SU-DHL-6 (cell line): ENCODE measurements around the gene MITF.

Experiments used
- H2AFZ ChIP-seq: fragments of 200-600 bp; sonication (generic); 2 replicates; pipeline ENCODE4 v1.6.1; 2014; ENCODE audit warnings: low read depth, mild to moderate bottlenecking, moderate library complexity, mixed read lengths, antibody characterized with exemption, low read length; ENCODE audit not compliant: severe bottlenecking
- H3F3A ChIP-seq: fragments of 200-600 bp; shearing (Covaris generic); 2 replicates; pipeline ENCODE4 v1.6.0; 2016; ENCODE audit warnings: antibody characterized with exemption, mild to moderate bottlenecking; ENCODE audit not compliant: insufficient read depth
- H3K27ac ChIP-seq: fragments of 200-600 bp; sonication (generic); 2 replicates; pipeline ENCODE4 v1.5.1; 2016; ENCODE audit warnings: low read depth, mild to moderate bottlenecking, low read length, moderate library complexity, mixed read lengths
- H3K27me3 ChIP-seq: fragments of 200-600 bp; sonication (generic), shearing (Covaris generic); 2 replicates; pipeline ENCODE4 v1.6.0; 2014; ENCODE audit warnings: mild to moderate bottlenecking, low read length
- H3K36me3 ChIP-seq: fragments of 200-600 bp; sonication (generic); 2 replicates; pipeline ENCODE4 v1.6.1; 2014; ENCODE audit warnings: mild to moderate bottlenecking, low read length, mixed read lengths
- H3K4me2 ChIP-seq: fragments of 300-600, 200-600 bp; shearing (Covaris generic), sonication (generic); 2 replicates; pipeline ENCODE4 v1.6.0; 2014; ENCODE audit warnings: low read length, low read depth, mild to moderate bottlenecking; ENCODE audit not compliant: poor library complexity, severe bottlenecking
- H3K4me3 ChIP-seq: fragments of 200-600 bp; sonication (generic); 2 replicates; pipeline ENCODE4 v1.5.1; 2014; ENCODE audit warnings: antibody characterized with exemption, low read length, mild to moderate bottlenecking, mixed read lengths; ENCODE audit not compliant: insufficient read depth, poor library complexity, severe bottlenecking
- H3K79me2 ChIP-seq: fragments of 200-600 bp; sonication (generic); 2 replicates; pipeline ENCODE4 v1.6.1; 2014; ENCODE audit warnings: mild to moderate bottlenecking, low read length, moderate library complexity; ENCODE audit not compliant: insufficient read depth
- H3K9ac ChIP-seq: fragments of 200-600 bp; sonication (generic); 2 replicates; pipeline ENCODE4 v1.7.0; 2014; ENCODE audit warnings: mild to moderate bottlenecking, low read length
- H3K9me2 ChIP-seq: fragments of 200-600 bp; sonication (generic); replicated peaks from 2 replicates; pipeline ENCODE4 v1.6.1; 2014; ENCODE audit warnings: low read length; ENCODE audit not compliant: insufficient read depth
- H3K9me3 ChIP-seq: fragments of 200-600 bp; sonication (generic); 2 replicates; pipeline ENCODE4 v1.6.1; 2014; ENCODE audit warnings: low read length, mixed read lengths; ENCODE audit not compliant: insufficient read depth
- H4K20me1 ChIP-seq: fragments of 200-600 bp; sonication (generic); 2 replicates; pipeline ENCODE4 v1.6.1; 2014; ENCODE audit warnings: low read depth, mild to moderate bottlenecking, antibody characterized with exemption, low read length, moderate library complexity, mixed read lengths
- EZH2phosphoT487 ChIP-seq: fragments of 200-600 bp; sonication (generic), shearing (Covaris generic); conservative IDR thresholded peaks from 2 replicates; pipeline ENCODE4 v1.6.1; 2018; ENCODE audit warnings: mild to moderate bottlenecking, antibody characterized with exemption, low read length, moderate library complexity, mixed read lengths
- TF ChIP-seq, protein P1 (sequence below): fragments of 200-600 bp; sonication (generic); IDR thresholded peaks from one replicate; pipeline ENCODE4 v1.5.1; 2017; ENCODE audit warnings: antibody characterized with exemption, mild to moderate bottlenecking, low read length, moderate library complexity; ENCODE audit not compliant: insufficient read depth, poor library complexity, severe bottlenecking

MITF gene

DNA sequence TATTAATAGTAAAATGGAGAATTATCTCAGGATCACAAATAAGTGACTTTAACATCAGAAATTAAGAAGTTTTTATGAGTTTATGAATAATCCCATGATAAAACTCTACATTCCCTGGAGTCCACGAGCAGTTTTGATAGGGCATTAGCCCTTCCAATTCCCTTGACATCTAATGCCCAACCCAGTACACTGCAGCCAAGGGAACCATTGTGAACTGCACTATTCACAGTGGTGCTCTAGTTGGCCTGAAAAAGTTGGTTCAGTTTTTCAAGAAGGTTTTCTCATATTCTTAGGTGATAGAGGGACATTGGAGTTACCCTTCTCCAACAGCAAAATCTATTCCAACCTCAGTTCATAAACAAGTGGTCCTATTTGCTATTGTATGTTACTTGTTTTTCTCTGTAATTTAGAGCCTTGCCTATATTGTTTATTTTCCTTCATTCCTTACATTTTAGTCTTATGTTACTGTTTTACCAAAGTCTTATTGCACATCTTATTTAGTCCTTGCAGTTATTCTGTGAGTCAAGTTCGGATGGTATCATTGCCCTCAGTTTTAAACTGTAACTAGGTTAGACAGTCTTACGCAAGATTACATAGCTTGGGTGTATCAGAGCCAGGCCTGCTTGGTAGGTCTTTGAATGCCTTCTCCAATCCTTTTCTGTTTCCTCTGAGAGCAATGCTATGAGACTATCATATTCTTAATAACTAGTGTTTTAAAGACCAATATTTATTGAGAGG is 202.3 kb downstream of the MITF start:
- Histone ChIP-seq H3K4me2 (no peak overlapping the region), H3K36me3 (no peaks in the 10 kb centered on the region), H3K4me3 (no peak overlapping the region), H3K9me3 (no peaks in the 10 kb centered on the region), H2AFZ (no peak overlapping the region), H3K27ac (no peak overlapping the region), H3K9me2 (no peaks in the 10 kb centered on the region), H4K20me1 (no peaks in the 10 kb centered on the region), H3K9ac (no peak overlapping the region), H3K27me3 (no peaks in the 10 kb centered on the region), H3F3A (no peaks in the 10 kb centered on the region), H3K79me2 (no peaks in the 10 kb centered on the region)
- TF ChIP-seq, protein P1, sequence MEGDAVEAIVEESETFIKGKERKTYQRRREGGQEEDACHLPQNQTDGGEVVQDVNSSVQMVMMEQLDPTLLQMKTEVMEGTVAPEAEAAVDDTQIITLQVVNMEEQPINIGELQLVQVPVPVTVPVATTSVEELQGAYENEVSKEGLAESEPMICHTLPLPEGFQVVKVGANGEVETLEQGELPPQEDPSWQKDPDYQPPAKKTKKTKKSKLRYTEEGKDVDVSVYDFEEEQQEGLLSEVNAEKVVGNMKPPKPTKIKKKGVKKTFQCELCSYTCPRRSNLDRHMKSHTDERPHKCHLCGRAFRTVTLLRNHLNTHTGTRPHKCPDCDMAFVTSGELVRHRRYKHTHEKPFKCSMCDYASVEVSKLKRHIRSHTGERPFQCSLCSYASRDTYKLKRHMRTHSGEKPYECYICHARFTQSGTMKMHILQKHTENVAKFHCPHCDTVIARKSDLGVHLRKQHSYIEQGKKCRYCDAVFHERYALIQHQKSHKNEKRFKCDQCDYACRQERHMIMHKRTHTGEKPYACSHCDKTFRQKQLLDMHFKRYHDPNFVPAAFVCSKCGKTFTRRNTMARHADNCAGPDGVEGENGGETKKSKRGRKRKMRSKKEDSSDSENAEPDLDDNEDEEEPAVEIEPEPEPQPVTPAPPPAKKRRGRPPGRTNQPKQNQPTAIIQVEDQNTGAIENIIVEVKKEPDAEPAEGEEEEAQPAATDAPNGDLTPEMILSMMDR: no peak
- TF ChIP-seq EZH2phosphoT487: no peak

DNA sequence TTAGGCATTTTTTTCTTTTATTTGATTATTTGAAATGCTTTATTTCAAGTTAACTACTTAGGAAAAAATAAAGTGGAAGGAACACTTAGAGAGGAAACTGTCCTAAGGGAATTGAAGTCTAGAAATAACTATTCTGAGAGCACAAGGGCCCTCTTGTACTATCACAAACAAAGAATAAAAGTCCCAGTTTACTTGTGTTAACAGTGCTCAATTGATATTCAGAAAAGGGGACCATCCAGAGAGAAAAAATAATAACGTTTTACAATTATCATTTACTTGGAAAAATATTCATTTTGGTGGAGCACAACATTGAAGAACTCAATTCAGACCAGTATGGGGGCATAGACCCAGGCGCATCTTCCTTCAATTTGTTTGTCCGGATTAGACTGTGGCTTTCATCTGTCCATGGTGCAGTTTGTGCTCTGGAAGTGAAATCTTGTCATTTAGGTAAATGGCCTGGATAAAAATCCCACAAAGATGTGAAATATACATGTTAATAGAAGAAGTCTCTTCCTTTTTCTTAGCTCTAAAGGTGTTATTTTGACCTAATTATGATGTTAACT is 205.7 kb downstream of the MITF start:
- Histone ChIP-seq H3K9me3 (no peaks in the 10 kb centered on the region), H4K20me1 (no peaks in the 10 kb centered on the region), H3K9me2 (no peaks in the 10 kb centered on the region), H3K27ac (no peak overlapping the region), H3F3A (no peaks in the 10 kb centered on the region), H2AFZ (no peak overlapping the region), H3K27me3 (no peaks in the 10 kb centered on the region), H3K79me2 (no peaks in the 10 kb centered on the region), H3K4me2 (no peak overlapping the region), H3K4me3 (no peak overlapping the region), H3K9ac (no peak overlapping the region), H3K36me3 (no peaks in the 10 kb centered on the region)
- no peak for TF ChIP-seq EZH2phosphoT487
- TF ChIP-seq, protein P1: no peak

DNA sequence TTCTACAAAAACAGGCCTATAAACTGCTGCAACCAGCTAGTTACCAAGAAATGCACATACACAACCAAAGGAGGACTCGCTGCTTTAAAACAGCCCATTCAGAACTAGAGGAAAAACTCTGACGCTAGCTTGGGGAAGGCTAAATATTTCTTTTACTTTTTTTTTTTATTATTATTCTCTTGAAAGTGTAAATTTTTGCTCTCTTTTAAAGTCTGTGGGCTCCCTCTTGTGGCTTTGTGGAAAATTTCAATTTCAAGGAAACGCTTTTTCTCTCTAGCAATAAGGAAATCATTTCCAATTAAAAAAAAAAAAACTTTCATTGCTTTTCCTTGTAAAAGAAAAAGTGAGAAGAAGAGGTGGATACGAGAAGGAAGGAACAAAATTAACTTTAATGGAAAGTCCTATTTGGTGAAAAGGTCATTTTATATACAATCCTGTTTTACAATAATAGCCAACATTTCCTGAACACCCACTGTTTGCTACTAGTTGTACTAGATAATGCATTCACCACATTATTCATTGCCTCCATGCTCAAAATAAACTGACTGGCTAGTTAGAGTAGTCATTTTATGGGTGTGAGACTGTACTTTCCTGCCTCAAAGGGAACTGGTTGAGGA is 209.1 kb downstream of the MITF start:
- Histone ChIP-seq H3K9ac (no peak overlapping the region), H2AFZ (no peak overlapping the region), H3F3A (no peaks in the 10 kb centered on the region), H4K20me1 (no peaks in the 10 kb centered on the region), H3K27ac (no peak overlapping the region), H3K27me3 (no peaks in the 10 kb centered on the region), H3K79me2 (no peaks in the 10 kb centered on the region), H3K4me3 (no peak overlapping the region), H3K36me3 (no peaks in the 10 kb centered on the region), H3K4me2 (no peak overlapping the region), H3K9me3 (no peaks in the 10 kb centered on the region), H3K9me2 (no peaks in the 10 kb centered on the region)
- TF ChIP-seq EZH2phosphoT487: no peak
- TF ChIP-seq, protein P1: no peak
